NCI-H748 (cell line): ENCODE measurements around the gene GAS2L2.
A peak's percentile ranks its signal among the peaks of the same experiment; 100 is the strongest.
"Not testable (repeated sequence)": the region's sequence is repeated elsewhere in the genome, so short reads cannot be mapped to it uniquely, and the experiment has no call there.

Experiments used
- DNase-seq: peaks from one replicate; lab custom pipeline; 2025; ENCODE audit not compliant: unreplicated experiment; lab: John Stamatoyannopoulos, UW

Gene GAS2L2

DNA sequence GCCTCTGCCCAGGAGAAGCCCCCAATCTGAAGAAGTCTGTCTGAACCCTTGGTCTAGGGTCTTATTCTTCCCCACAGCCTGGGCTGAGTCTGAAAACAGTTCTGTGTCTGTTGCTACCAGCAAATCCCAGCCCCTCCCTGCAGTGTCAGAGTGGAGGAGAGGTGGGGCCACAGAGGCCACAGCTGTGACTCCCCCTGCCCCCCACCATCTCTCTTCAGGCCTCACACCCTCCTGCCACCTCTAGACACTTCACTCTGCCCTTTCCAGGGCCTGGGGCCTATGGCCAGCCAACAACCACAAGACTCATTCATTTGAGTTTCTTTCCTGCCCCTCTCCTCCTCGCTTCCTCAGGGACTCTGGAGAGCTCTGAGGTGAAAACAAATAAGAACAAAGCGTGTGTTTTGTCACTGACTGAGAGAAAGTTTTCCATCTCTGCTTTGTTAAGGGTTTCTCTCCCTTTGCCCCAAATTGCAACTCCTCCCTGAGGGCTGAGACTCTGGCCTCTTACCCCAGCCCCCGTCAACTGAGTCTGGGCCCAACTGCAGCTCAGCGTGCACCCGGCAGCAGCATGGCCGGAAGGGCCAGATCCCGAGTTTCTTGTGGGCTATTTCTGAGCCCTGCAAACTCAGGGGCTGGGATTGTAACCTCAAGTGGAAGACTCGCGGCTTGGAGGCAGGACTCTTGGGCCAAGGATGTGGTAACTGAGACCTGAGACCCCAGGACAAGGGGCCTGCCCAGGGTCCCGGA, 20.8 kb upstream of the GAS2L2 start:
- DNase-seq, result no peak

DNA sequence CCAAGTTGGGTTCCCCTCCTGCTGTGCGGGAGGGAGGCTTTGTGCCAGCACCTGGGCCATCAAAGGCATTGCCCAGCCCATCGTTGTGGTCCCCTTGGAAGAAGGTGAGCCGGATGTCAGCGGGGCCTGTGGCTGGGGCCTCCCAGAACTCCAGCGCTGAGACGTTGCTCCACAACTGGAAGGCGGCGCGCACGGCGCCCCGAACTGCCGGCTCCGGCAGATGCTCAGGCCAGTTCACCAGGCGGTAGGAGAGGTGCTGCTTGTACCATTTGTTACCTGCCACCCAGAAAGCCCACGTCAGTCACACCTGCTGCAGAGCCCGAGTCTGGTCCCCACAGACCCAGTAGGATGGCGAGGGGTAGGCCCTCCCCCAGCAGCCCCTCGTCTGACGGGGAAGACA, 20.1 kb upstream of the GAS2L2 start:
- no peak for DNase-seq

DNA sequence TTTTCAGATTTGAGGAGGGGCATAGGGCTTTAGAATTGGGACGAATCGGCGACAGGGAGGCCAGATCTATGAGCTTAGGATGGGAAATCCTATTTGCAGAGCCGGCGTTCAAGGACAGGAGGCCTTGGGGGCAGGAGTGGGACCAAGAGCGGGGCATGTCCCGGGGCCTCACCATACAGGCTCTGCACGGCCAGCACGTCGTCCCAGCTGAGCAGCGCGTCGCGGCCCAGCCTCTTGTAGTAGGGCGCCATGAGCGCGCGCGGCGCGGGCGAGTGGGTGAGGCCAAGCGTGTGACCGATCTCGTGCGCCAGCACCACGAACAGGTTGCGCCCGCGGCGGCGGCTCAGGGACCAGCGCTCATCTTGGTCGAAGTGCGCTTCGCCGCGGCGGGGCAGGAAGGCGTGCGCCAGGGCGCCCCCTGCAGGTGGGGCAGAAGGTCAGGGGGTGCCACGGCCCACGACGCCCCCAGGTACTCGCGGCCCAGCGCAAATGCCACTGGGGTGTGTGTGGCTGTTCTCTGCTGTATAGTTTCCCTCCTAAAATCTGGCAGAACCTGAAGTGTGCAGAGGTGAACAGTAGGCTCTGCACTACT, 17.0 kb upstream of the GAS2L2 start:
- DNase-seq, result no peak

DNA sequence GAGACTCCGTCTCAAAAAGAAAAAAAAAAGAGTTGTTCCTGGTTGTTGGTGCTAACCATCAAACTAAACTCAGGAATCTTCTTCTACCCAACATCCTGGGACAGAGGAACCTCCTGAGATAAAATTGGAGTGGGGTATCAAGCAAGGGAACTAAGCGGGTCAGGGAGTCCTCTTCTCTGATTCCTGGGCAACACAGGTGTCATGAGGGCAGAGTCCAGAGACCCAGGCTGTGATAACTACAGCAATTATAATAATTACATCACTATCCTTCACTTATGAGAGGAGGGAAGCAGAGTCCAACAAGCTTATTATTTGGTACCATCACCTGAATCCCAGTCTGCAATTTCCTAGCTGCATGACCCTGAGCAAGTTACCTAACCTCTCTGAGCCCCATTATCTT, 15.8 kb upstream of the GAS2L2 start:
- DNase-seq, result no peak

DNA sequence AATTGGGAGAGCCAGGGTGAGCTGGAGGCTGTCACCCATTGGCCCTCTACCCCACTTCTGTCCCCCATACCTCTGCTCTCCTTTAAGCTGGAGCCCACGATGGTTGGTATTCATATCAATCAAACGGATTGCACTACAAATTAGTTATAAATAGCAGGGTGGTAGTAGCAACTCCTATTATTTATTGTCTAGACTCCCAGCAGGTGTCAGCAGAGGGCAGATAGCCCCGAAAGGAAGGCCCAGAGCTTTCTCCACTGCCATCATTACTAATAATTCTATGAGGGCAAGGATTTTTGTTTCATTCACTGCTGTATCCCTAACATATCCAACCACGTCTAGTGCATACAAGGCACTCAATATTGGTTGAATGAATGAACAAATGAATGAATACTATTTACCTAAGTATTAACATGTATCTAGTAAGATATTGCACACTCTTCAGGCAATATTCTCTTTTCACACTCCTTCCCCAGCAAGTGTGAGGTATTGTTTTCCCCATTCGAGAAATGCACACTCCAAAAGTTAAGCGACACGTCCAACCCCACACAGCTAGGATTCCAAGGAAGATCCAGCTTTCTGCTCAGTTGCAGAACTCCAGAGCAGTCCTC, 14.0 kb upstream of the GAS2L2 start:
- peak; percentile 17 for DNase-seq

DNA sequence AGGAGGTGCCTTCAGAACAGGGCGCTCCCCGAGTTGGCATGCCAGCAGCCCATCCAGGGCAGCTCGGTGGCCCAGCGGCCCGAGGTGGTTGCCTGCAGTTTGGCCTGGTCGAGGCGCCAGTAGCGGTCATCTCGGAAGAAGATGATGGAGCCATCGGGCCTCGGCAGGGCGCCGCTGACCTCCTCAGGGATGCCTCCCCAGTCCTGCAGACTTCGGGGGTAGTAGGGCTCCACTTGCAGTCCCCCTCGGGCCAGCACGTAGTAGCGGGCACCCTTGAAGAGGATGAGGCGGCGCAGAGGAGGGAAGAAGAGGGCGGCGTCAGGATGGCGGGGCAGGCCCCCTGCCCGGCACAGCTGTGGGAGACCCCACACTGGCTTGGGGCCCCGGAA, 13.4 kb upstream of the GAS2L2 start:
- no peak for DNase-seq

DNA sequence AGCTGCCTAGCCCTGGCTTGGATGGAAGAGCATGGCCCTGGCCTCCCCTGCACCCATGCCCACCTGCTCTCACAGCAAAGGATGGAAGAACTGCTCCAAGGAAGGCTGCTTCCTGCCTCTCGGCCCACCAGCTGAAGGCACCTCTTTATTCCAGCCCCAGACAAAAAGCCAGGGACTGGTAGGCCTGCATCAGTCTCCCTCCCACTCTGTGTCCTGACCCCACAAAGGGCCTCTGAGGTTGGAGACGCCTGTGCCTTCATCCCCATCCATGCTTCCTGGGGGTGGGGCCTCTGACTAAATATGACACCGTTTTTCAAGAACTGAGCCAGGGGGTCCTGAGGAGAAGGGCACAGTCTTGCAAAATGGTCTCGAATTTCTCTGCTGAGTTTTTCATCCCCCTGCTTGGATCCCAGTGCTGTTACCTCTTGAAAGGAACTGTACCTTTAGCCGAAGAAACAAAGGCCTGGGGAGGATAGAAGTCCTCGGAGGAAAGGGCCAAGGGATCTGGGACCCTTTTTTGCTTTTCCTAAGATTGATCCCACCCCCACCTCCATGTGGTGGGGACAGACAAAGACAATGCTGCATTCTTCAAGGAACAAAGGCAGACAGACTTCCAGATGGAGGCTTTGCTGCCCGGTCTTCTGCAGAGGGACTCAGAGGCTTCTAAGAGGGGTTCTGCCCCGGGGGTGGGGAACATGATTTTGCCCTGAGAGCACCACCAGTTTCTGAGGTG, 12.9 kb upstream of the GAS2L2 start:
- no peak for DNase-seq

DNA sequence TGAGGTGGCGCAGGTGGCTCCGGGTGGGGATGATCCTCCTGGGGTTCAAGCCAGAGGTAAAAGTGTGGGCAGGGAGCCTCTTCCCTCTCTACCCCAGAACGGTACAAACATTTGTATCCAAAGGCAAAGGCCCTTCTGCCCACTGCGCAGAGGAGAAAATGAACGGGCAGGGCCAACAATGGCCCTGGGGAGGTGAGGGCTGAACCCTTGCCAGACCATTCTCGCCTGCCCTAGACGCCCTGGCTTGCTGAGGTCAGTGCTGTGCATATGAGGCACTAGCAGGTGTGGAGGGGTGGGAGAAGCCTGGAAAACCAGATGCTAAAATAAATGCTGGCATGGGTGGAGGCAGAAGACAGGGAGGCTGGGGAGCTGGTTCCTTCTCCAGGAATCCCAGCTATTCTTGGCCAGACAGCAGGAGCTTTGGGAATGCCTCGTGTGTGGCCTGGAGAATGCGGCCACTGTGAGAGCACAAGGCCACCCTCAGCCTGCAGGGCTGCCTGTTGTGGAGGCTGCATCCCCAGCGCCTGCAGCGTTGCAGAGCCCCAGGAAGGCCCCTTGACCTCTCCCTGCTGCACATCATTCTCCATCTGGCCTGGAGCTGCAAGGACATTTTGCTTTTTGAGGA, 12.2 kb upstream of the GAS2L2 start:
- no peak for DNase-seq

DNA sequence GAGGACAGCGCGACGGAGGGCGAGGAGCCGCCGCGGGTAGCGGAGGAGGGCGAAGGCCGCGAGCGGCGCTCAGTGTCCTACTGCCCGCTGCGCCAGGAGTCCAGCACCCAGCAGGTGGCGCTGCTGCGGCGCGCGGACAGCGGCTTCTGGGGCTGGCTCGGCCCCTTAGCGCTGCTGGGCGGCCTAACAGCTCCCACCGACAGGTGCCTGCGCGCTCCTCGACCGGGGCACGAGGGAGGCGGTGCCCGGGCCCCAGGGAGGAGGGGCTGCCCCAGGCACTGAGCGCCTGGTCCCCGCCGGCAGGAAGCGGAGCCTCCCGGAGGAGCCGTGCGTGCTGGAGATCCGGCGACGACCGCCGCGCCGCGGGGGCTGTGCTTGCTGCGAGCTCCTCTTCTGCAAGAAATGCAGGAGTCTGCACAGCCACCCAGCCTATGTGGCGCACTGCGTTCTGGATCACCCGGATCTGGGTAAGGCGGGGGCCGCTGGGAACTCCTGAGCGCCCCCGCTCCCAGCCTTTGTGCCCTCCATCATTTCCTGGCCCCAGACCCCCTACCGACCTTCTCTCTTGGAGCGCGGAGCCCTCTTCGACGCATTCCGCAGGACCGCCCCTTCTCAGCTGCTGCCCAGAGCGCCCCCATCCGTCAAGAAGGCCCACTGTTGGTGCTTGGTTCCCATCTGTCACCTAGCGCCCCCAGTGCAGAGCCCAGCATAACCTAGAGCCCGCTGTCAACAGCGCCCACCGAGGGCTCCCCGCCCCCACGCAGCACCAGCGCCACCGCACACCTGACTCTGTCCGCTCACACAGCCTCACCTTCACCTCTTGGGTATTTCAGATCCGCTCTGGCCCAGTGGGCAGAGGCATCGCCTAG, 11.3 kb upstream of the GAS2L2 start:
- peak; percentile 94 for DNase-seq

DNA sequence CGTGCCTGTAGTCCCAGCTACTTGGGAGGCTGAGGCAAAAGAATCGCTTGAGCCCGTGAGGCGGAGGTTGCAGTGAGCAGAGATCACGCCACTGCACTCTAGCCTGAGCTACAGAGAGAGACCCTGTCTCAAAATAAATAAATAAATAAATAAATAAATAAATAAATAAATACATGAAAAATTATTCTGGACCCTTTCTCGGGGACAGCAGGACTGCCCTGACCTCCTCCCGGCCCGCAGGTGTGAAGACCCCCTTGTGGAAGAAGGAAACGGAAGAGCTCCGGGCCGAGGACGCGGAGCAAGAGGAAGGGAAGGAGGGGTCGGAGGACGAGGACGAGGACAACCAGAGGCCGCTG, 10.7 kb upstream of the GAS2L2 start:
- no peak for DNase-seq

DNA sequence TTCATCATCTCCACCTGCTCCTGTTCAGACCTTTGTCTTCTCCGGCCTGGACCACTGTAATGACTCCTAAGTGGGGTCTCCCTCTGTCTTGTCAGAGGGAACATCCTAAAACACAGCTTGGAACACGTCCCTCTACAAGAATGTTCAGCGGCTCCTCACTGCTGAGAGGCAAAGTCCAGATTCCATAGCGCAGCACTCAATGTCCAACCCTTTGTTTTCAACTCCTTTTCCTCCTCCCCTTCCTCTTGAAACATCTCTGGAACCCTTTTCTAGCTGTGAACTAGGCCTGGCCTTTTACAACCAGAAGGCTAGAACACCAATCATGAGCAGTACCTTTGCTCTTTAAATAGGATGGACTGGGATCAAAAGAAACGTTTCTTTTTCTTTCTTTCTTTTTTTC, 8.6 kb upstream of the GAS2L2 start:
- no peak for DNase-seq

DNA sequence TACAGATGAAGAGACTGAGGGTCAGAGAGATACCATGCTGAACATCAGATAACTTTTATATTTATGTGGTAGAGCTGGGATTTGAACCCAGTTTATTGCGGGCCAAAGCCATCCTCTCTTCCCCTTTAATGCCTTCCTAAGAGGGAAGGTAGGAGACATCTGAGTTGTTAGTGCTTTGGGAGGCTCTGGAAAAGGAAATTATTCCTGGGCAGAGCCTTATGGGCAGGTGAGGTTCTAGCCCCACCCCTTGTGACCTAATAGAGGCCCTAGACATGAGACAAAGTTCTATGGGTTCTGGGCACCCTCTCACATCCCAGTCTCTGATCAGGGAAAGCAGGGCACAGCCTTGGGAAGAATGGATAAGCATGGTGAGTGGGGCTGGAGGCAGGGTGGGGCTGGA, 7.5 kb upstream of the GAS2L2 start, which contains the start of gene C17orf50:
C17orf50 (plus strand) TSS at position 301 of the 400 bp plus-strand sequence; CDS start at position 356, 55 bp downstream.
- no peak for DNase-seq

DNA sequence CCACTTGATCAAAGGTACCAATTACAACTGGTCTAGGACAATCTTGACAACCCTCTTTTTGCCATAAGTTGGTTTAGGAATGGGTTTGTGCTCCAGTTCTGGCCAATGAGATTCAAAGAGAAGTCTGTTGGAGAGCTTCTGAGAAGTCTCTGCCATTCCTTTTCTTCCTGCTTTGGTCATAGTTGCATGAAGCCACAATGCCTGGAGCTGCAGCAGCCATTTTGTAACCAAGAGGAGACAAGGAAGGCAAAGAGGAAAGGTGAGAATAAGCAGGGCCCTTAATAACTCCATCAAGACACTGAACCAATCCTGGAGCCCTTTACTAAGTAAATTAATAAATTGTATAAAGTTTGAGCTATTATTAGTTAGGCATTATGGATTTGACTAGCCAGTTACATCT, 4.2 kb upstream of the GAS2L2 start:
- DNase-seq, result no peak

DNA sequence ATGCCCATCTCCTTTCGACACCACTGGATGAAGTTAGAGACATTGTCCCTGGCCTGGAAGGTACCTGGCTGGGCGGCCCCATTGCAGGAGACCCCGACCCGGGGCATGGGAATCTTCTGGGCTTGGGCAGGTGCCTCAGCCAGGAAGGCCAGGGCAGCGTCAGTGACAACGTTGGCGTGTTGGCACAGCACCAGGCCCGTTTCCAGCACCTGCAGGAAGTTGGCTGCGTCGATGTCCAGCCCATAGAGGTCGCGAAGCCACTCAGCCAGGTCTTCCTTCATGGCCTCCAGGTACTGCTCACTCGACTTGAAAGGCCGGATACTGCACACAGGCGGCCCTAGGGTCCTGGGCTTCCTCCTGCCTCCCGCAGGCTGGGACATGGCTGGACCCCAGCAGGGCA, 568 bp downstream of the GAS2L2 start:
- DNase-seq, result no peak

DNA sequence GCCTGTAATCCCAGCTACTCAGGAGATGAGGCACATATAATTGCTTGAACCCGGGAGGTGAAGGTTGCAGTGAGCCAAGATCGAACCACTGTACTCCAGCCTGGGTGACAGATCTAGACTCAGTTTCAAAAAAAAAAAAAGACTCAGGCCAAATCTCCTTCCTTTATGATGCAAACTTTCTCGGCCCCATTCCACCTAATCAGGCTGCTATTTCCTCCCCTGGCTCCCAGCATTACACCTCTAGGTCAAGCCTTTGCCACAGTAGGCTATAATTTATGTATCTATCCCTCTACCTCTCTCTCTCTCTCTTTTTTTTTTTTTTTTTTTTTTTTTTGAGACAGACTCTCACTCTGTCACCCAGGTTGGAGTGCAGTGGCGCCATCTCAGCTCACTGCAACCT, 1.5 kb downstream of the GAS2L2 start:
- not testable (repeated sequence) for DNase-seq

DNA sequence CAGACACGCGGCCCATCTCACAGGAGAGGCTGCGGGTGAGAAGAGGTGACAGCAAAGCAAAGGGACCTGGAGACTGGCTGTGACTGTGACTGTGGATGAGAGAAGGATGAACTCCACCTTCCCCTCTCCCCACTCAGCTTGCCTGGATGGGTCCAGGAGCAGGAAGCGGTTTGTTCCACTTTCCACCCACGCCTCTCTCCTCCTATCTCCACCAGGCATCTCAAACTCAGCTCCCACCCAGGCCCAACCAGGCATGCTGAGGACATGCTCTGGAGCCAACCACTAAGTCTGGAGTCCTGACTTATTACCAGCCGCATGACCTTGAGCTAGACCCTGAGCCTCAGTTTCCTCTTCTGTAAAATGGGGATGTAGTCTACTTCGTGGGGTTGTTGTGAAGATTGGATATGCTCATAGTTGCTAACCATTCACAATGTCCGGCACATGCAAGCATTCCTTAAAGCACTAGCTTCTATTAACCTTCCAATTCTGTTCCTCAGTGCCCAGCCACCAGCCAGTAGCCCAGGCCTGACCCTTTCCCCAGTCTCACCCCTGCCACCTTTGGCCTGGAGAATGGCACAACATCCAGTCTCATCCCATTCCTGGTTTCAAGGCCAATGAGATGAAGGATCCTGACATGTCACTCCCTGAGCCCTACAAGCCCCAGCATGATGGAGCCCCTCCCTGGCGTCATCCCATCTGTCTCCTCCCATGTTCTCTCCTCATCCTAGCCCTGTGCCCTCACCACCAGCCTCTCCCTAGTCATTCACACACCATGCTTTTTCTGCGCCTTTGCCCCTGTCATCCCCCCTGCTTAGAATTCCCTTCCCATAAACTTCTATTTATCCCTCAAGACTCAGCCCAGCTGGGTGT, 2.3 kb downstream of the GAS2L2 start:
- no peak for DNase-seq

DNA sequence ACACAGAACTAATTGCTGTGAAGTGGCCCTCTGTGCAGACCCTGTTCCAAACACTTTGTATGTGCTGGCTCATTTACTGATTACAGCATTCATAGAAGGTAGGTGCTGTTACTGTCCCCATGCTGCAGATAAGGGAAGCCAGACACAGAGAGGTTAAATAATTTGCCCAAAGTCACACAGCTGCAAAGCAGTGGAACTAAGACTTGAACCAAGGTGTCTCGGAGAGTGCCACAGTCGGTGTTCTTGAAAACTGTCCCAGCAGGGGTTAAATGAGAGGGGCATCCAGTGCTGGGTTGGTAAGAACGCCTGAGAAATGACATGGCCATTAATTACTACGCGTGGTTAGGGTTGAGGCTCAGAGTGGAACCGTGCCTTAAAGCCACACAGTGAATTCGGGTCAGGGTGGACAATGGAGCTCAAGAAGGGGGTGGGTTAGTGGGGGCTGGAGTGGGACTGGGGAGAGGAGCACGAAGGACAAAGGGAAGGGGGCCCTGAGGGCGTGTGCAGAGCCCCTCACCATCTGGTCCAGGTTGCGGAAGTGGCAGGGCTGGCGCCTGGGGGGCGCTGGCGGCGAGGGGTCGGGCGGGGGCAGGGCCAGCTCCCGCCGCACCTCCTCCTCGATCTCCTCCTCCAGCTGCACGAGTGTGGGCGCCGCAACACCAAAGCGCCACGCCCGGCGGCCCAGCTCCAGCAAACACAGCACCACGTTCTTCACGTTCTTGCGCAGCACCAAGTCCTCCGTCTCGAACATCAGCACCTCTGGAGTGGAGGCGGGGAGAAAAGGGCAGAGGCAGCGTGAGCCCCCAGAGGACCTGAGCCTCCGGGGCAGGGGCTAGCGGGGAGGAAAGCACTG, 3.3 kb downstream of the GAS2L2 start:
- DNase-seq, result peak; percentile 31

DNA sequence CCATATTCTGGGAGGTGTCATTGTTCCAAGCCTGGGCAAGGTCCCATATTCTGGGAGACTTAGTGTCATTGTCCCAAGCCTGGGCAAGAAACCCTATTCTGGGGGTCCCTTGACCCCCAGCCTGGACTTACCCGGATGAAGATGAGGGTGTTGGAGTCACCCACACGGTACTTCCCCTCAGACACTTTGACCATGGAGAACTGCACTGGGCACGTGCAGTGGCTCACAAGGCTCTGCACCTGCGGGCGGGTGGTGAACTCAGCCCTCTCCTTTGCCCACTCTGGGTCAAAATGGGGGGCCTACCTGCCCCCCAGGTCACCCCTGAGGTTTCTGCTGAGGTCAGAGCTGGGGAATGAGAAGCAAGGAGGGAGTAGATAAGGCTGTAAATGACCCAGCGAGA, 4.1 kb downstream of the GAS2L2 start:
- DNase-seq, result no peak
